Measurements from ENCODE around the gene WARS2.
"Not testable (repeated sequence)": the region's sequence is repeated elsewhere in the genome, so short reads cannot be mapped to it uniquely, and the experiment has no call there.

Gene WARS2

GRCh38 chr1:119156761-119157160 lies 16.3 kb upstream of the WARS2 start:
- H3K27me3 ChIP-seq (ENCODE audit: low read depth); H3K36me3 ChIP-seq (replicated peaks); in situ Hi-C loops (cut with MboI; ENCODE audit: low sequenced_read_pairs); H3K9me3 ChIP-seq; H3K4me1 ChIP-seq; DNase-seq (ENCODE audit: low spot score in 2 of 2); H3K4me3 ChIP-seq: not testable (repeated sequence)

GRCh38 chr1:119155069-119155468 lies 14.6 kb upstream of the WARS2 start:
- in situ Hi-C loops (cut with MboI; ENCODE audit: low sequenced_read_pairs); H3K4me3 ChIP-seq; H3K36me3 ChIP-seq (replicated peaks); H3K4me1 ChIP-seq; H3K27me3 ChIP-seq (ENCODE audit: low read depth); H3K9me3 ChIP-seq; DNase-seq (ENCODE audit: low spot score in 2 of 2): not testable (repeated sequence)

GRCh38 chr1:119150150-119150549 lies 9.7 kb upstream of the WARS2 start:
- no peaks in the 10 kb centered on the region for H3K9me3 ChIP-seq
- DNase-seq (ENCODE audit: low spot score in 2 of 2), result no peak
- H3K27me3 ChIP-seq (ENCODE audit: low read depth), result no peaks in the 10 kb centered on the region
- in situ Hi-C loops (cut with MboI; ENCODE audit: low sequenced_read_pairs), result no loop called here
- H3K36me3 ChIP-seq (replicated peaks), result peaks cover 4% of the 10 kb centered on the region
- no peaks in the 10 kb centered on the region for H3K4me1 ChIP-seq
- no peak overlapping the region for H3K4me3 ChIP-seq

DNA sequence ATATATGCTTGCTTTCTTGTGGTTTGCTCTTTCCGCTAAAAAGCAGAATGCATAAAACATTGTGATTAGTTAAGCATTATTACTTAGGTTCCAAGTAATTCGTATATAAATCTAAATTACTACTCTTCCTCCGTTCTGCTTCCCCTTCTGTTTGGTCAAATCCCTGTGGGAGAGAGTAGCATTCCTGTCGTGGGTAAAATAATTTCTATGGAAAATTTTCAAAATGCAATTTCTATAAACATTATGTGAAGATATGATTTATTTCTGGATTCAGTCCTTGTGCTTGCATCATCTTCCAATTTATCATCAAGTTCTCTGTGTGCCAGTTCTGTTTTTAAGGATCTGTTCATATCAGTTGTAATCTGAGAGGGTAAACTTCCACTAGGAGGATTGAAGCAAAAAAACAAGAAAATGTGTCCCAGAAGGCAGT lies 7.2 kb upstream of the WARS2 start:
- peaks cover 2% of the 10 kb centered on the region; the same call in 1 of the 2 replicates for H3K4me1 ChIP-seq
- H3K9me3 ChIP-seq, result no peaks in the 10 kb centered on the region
- no peaks in the 10 kb centered on the region for H3K27me3 ChIP-seq (ENCODE audit: low read depth)
- in situ Hi-C loops (cut with MboI; ENCODE audit: low sequenced_read_pairs), result no loop called here
- DNase-seq (ENCODE audit: low spot score in 2 of 2), result no peak
- H3K36me3 ChIP-seq (replicated peaks), result peaks cover 4% of the 10 kb centered on the region
- no peak overlapping the region for H3K4me3 ChIP-seq

- DNase-seq (ENCODE audit: low spot score in 2 of 2), result no peak
- peaks cover under 1% of the 10 kb centered on the region for H3K36me3 ChIP-seq (replicated peaks)
- no peaks in the 10 kb centered on the region for H3K27me3 ChIP-seq (ENCODE audit: low read depth)
- in situ Hi-C loops (cut with MboI; ENCODE audit: low sequenced_read_pairs), result no loop called here
- H3K9me3 ChIP-seq, result no peaks in the 10 kb centered on the region
- H3K4me3 ChIP-seq, result no peak overlapping the region
- peaks cover 12% of the 10 kb centered on the region for H3K4me1 ChIP-seq
Observed at GRCh38 chr1:119146466-119146865, 6.0 kb upstream of the WARS2 start.

GRCh38 chr1:119144813-119145212 lies 4.4 kb upstream of the WARS2 start:
- no peaks in the 10 kb centered on the region for H3K27me3 ChIP-seq (ENCODE audit: low read depth)

DNA sequence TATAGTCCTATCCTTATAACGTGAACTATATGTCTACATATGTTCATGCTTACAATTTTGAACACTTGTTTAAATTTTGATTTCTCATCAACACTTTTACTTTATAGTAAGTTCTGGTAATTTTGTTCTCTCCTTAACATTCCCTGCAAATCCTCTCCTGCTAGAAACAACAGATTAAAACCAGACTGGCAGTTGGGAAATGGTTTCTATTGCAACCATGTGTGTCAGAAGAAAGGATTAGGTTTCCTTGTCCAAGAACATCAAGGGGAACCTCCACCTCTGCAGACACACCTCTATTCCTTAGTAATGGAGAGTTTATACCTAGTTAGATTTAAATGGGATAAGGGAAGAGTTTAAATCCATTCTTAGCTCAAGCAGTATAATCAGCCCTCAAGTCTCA lies 3.3 kb upstream of the WARS2 start:
- in situ Hi-C loops (cut with MboI; ENCODE audit: low sequenced_read_pairs), result no loop called here

More at GRCh38 chr1:119144813-119145212, 4.4 kb upstream of the WARS2 start:
- H3K4me1 ChIP-seq, result peaks cover 17% of the 10 kb centered on the region
- no peaks in the 10 kb centered on the region; the same call in 1 of the 2 replicates for H3K36me3 ChIP-seq (replicated peaks)
- DNase-seq (ENCODE audit: low spot score in 2 of 2), result no peak
- in situ Hi-C loops (cut with MboI; ENCODE audit: low sequenced_read_pairs), result no loop called here
- no peak overlapping the region for H3K4me3 ChIP-seq
- no peaks in the 10 kb centered on the region for H3K9me3 ChIP-seq

GRCh38 chr1:119141660-119142059 lies 1.2 kb upstream of the WARS2 start:
- H3K4me1 ChIP-seq, result peaks cover 24% of the 10 kb centered on the region
- peak overlapping the region; percentile 79 for H3K4me3 ChIP-seq
- no peak for DNase-seq (ENCODE audit: low spot score in 2 of 2)
- no peaks in the 10 kb centered on the region for H3K27me3 ChIP-seq (ENCODE audit: low read depth)
- in situ Hi-C loops (cut with MboI; ENCODE audit: low sequenced_read_pairs), result no loop called here
- no peaks in the 10 kb centered on the region for H3K36me3 ChIP-seq (replicated peaks)
- H3K9me3 ChIP-seq, result no peaks in the 10 kb centered on the region

More for the DNA sequence above, 3.3 kb upstream of the WARS2 start:
- no peak for DNase-seq (ENCODE audit: low spot score in 2 of 2)
- H3K27me3 ChIP-seq (ENCODE audit: low read depth), result no peaks in the 10 kb centered on the region
- no peaks in the 10 kb centered on the region; the same call in 1 of the 2 replicates for H3K36me3 ChIP-seq (replicated peaks)
- H3K9me3 ChIP-seq, result no peaks in the 10 kb centered on the region
- peaks cover 23% of the 10 kb centered on the region for H3K4me1 ChIP-seq
- no peak overlapping the region for H3K4me3 ChIP-seq

GRCh38 chr1:119141020-119141424 lies 569 bp upstream of the WARS2 start:
- DNase-seq (ENCODE audit: low spot score in 2 of 2), result peak in 1 of 2 experiments; percentile 60
- no peaks in the 10 kb centered on the region for H3K27me3 ChIP-seq (ENCODE audit: low read depth)
- no peaks in the 10 kb centered on the region for H3K36me3 ChIP-seq (replicated peaks)
- H3K9me3 ChIP-seq, result no peaks in the 10 kb centered on the region
- peaks cover 24% of the 10 kb centered on the region for H3K4me1 ChIP-seq
- H3K4me3 ChIP-seq, result peak overlapping the region; percentile 79
- in situ Hi-C loops (cut with MboI; ENCODE audit: low sequenced_read_pairs), result no loop called here

- peaks cover 24% of the 10 kb centered on the region for H3K4me1 ChIP-seq
- no peak for DNase-seq (ENCODE audit: low spot score in 2 of 2)
- H3K27me3 ChIP-seq (ENCODE audit: low read depth), result no peaks in the 10 kb centered on the region
- no peaks in the 10 kb centered on the region for H3K36me3 ChIP-seq (replicated peaks)
- no peaks in the 10 kb centered on the region for H3K9me3 ChIP-seq
- in situ Hi-C loops (cut with MboI; ENCODE audit: low sequenced_read_pairs), result no loop called here
- peak overlapping the region; percentile 79 for H3K4me3 ChIP-seq
Observed at GRCh38 chr1:119139857-119140176, 636 bp downstream of the WARS2 start.

GRCh38 chr1:119139403-119139802 lies 1.1 kb downstream of the WARS2 start:
- Histone ChIP-seq H3K4me1 (peaks cover 24% of the 10 kb centered on the region), H3K4me3 (peak overlapping the region; percentile 79), H3K27me3 (ENCODE audit: low read depth) (no peaks in the 10 kb centered on the region), H3K9me3 (no peaks in the 10 kb centered on the region), H3K36me3 (replicated peaks) (no peaks in the 10 kb centered on the region)
- in situ Hi-C loops (cut with MboI; ENCODE audit: low sequenced_read_pairs), result no loop called here
- no peak for DNase-seq (ENCODE audit: low spot score in 2 of 2)

DNA sequence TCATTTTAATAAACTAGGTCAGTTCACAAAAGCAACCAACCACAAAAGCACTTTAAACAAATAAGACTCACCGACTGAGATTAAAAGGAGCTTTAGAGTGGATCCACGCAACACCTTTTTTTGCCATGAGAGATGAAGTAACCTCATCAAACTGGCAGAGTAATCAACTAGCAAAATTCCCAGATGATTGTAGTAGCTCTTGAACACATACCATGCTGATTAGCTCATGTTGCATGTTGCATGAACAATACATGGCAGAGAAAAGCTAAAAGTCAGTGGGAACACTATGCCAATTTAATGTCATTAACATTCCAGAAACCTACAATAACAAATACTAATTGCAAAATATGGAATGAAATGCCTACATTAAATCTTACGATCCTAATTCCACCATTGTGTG lies 4.1 kb downstream of the WARS2 start:
- Histone ChIP-seq H3K4me3 (no peak overlapping the region), H3K4me1 (peaks cover 11% of the 10 kb centered on the region), H3K36me3 (replicated peaks) (no peaks in the 10 kb centered on the region), H3K27me3 (ENCODE audit: low read depth) (no peaks in the 10 kb centered on the region), H3K9me3 (no peaks in the 10 kb centered on the region)
- in situ Hi-C loops (cut with MboI; ENCODE audit: low sequenced_read_pairs), result no loop called here
- DNase-seq (ENCODE audit: low spot score in 2 of 2), result no peak

GRCh38 chr1:119133987-119134386 lies 6.5 kb downstream of the WARS2 start:
- DNase-seq (ENCODE audit: low spot score in 2 of 2), result no peak
- no peaks in the 10 kb centered on the region for H3K9me3 ChIP-seq

GRCh38 chr1:119132179-119132578 lies 8.3 kb downstream of the WARS2 start:
- H3K27me3 ChIP-seq (ENCODE audit: low read depth), result no peaks in the 10 kb centered on the region
- no peaks in the 10 kb centered on the region for H3K36me3 ChIP-seq (replicated peaks)
- DNase-seq (ENCODE audit: low spot score in 2 of 2), result no peak
- in situ Hi-C loops (cut with MboI; ENCODE audit: low sequenced_read_pairs), result no loop called here
- H3K4me3 ChIP-seq, result no peak overlapping the region
- H3K4me1 ChIP-seq, result no peaks in the 10 kb centered on the region
- H3K9me3 ChIP-seq, result no peaks in the 10 kb centered on the region

More at GRCh38 chr1:119133987-119134386, 6.5 kb downstream of the WARS2 start:
- in situ Hi-C loops (cut with MboI; ENCODE audit: low sequenced_read_pairs), result no loop called here
- Histone ChIP-seq H3K36me3 (replicated peaks) (no peaks in the 10 kb centered on the region), H3K27me3 (ENCODE audit: low read depth) (no peaks in the 10 kb centered on the region), H3K4me1 (0 out of 2 replicates have a peak, but pooled peaks cover 2% of the 10 kb centered on the region), H3K4me3 (no peak overlapping the region)

DNA sequence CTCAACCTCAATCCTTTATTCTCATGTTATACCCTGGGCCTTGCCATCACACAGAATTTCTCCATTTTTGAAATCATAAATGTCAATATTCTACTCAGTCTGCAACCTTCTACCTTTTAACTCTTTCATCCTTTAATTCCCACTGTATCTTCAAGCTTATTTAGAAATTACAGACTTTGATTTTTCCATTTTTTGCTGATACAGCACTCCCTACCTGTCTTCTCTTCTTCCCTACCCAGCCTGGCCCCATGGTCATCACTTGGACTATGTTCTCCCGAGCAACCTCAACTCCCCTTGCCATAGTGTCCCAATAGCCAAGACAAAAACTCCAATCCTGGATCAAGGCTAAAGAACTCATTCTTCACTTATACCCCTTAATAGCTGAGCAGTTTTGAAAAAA lies 14.6 kb downstream of the WARS2 start:
- H3K4me3 ChIP-seq, result no peak overlapping the region
- no peaks in the 10 kb centered on the region for H3K36me3 ChIP-seq (replicated peaks)
- in situ Hi-C loops (cut with MboI; ENCODE audit: low sequenced_read_pairs), result no loop called here

More for the DNA sequence above, 14.6 kb downstream of the WARS2 start:
- no peak for DNase-seq (ENCODE audit: low spot score in 2 of 2)
- no peaks in the 10 kb centered on the region for H3K27me3 ChIP-seq (ENCODE audit: low read depth)
- H3K4me1 ChIP-seq, result peaks cover 7% of the 10 kb centered on the region
- H3K9me3 ChIP-seq, result no peaks in the 10 kb centered on the region; the same call in 1 of the 2 replicates
